HL-60 (cell line): ENCODE measurements around the gene ZNF324B.

ENCODE experiments used
- GABPA ChIP-seq: IDR thresholded peaks from 2 replicates; pipeline ENCODE4 v1.6.1; 2012; ENCODE audit warnings: low read depth
- POLR2AphosphoS5 ChIP-seq: IDR thresholded peaks from 2 replicates; pipeline ENCODE4 v1.6.1; 2012; ENCODE audit warnings: low read depth
- SPI1 ChIP-seq: IDR thresholded peaks from 2 replicates; pipeline ENCODE4 v1.6.1; 2012; ENCODE audit warnings: low read depth, mild to moderate bottlenecking, borderline replicate concordance
- TF ChIP-seq, protein P1 (sequence below): IDR thresholded peaks from one replicate; pipeline ENCODE4 v1.5.1; 2011; ENCODE audit warnings: low read length, control low read depth, inconsistent platforms; ENCODE audit not compliant: insufficient read depth
- TF ChIP-seq, protein P2 (sequence below): IDR thresholded peaks from 2 replicates; pipeline ENCODE4 v1.6.1; 2012; ENCODE audit warnings: low read depth; ENCODE audit not compliant: insufficient replicate concordance

DNA sequence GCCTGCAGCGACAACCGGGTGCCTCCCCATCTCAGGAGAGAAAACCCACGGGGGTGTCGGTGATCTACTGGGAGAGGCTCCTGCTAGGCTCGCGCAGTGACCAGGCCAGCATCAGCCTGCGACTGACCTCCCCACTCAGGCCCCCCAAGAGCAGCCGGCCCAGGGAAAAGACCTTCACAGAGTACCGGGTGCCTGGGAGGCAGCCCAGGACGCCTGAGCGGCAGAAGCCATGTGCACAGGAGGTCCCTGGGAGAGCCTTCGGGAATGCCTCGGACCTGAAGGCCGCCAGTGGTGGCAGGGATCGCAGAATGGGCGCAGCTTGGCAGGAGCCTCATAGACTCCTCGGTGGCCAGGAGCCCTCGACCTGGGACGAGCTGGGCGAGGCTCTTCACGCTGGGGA, 3.9 kb downstream of the ZNF324B start:
- TF ChIP-seq, protein P1, sequence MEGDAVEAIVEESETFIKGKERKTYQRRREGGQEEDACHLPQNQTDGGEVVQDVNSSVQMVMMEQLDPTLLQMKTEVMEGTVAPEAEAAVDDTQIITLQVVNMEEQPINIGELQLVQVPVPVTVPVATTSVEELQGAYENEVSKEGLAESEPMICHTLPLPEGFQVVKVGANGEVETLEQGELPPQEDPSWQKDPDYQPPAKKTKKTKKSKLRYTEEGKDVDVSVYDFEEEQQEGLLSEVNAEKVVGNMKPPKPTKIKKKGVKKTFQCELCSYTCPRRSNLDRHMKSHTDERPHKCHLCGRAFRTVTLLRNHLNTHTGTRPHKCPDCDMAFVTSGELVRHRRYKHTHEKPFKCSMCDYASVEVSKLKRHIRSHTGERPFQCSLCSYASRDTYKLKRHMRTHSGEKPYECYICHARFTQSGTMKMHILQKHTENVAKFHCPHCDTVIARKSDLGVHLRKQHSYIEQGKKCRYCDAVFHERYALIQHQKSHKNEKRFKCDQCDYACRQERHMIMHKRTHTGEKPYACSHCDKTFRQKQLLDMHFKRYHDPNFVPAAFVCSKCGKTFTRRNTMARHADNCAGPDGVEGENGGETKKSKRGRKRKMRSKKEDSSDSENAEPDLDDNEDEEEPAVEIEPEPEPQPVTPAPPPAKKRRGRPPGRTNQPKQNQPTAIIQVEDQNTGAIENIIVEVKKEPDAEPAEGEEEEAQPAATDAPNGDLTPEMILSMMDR = no peak
- TF ChIP-seq POLR2AphosphoS5 (no peak), GABPA (no peak), SPI1 (no peak)
- TF ChIP-seq, protein P2, sequence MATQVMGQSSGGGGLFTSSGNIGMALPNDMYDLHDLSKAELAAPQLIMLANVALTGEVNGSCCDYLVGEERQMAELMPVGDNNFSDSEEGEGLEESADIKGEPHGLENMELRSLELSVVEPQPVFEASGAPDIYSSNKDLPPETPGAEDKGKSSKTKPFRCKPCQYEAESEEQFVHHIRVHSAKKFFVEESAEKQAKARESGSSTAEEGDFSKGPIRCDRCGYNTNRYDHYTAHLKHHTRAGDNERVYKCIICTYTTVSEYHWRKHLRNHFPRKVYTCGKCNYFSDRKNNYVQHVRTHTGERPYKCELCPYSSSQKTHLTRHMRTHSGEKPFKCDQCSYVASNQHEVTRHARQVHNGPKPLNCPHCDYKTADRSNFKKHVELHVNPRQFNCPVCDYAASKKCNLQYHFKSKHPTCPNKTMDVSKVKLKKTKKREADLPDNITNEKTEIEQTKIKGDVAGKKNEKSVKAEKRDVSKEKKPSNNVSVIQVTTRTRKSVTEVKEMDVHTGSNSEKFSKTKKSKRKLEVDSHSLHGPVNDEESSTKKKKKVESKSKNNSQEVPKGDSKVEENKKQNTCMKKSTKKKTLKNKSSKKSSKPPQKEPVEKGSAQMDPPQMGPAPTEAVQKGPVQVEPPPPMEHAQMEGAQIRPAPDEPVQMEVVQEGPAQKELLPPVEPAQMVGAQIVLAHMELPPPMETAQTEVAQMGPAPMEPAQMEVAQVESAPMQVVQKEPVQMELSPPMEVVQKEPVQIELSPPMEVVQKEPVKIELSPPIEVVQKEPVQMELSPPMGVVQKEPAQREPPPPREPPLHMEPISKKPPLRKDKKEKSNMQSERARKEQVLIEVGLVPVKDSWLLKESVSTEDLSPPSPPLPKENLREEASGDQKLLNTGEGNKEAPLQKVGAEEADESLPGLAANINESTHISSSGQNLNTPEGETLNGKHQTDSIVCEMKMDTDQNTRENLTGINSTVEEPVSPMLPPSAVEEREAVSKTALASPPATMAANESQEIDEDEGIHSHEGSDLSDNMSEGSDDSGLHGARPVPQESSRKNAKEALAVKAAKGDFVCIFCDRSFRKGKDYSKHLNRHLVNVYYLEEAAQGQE = no peak
